Measurements from ENCODE around the gene CACNA1I.

Gene CACNA1I

GRCh38 chr22:39623603-39624500 is 53.3 kb downstream of the CACNA1I start:
- DNase-seq: no peak

- DNase-seq: no peak
These were observed 53.9 kb downstream of the CACNA1I start for GRCh38 chr22:39624501-39624821.

GRCh38 chr22:39625569-39626537 is 55.3 kb downstream of the CACNA1I start:
- no peak for DNase-seq

- no peak for DNase-seq
These were observed 56.7 kb downstream of the CACNA1I start for GRCh38 chr22:39627208-39627607.

- no peak for DNase-seq
These were observed 57.5 kb downstream of the CACNA1I start for GRCh38 chr22:39627865-39628562.

- DNase-seq: no peak
These were observed 58.1 kb downstream of the CACNA1I start for GRCh38 chr22:39628563-39629080.

- DNase-seq: no peak
These were observed 59.3 kb downstream of the CACNA1I start for GRCh38 chr22:39629851-39630250.

GRCh38 chr22:39630721-39631120 is 60.2 kb downstream of the CACNA1I start:
- DNase-seq: no peak

GRCh38 chr22:39631381-39632286 is 61.1 kb downstream of the CACNA1I start:
- DNase-seq: no peak

GRCh38 chr22:39634530-39635405 is 64.2 kb downstream of the CACNA1I start:
- peak in 2 of 51 donors; percentile 2 to 39 for DNase-seq

GRCh38 chr22:39635719-39636118 is 65.2 kb downstream of the CACNA1I start:
- no peak for DNase-seq

GRCh38 chr22:39638958-39639357 is 68.4 kb downstream of the CACNA1I start:
- no peak for DNase-seq

GRCh38 chr22:39641660-39642310 is 71.2 kb downstream of the CACNA1I start:
- no peak for DNase-seq

- DNase-seq: peak in 1 of 51 donors; percentile 31
These were observed 72.9 kb downstream of the CACNA1I start for GRCh38 chr22:39643311-39644083.

- DNase-seq: no peak
These were observed 75.0 kb downstream of the CACNA1I start for GRCh38 chr22:39645532-39645931.

GRCh38 chr22:39646398-39647063 is 76.0 kb downstream of the CACNA1I start:
- no peak for DNase-seq

Data from hypothalamus (tissue), 51 donors.